Activated B cell treated with CpG ODN at 0.5 μM for 24 hours (primary cell): ENCODE data around the gene MRGPRE. TPM values are rescaled to one million over a fixed set of nuclear protein-coding genes. Genes with fewer than 3 reads are reported as not detected.

ENCODE experiments used
- ATAC-seq: fragments of 200-7000 bp; cut with Tn5 transposase; one replicate; pipeline ENCODE4 v1.10.0; 2021; ENCODE audit warnings: low read depth, mild to moderate bottlenecking, moderate library complexity
- CTCF ChIA-PET: fragments of 350-600 bp; sonication (Branson Sonifier 250); formaldehyde crosslinking; loops from one replicate; lab custom pipeline; 2021; ENCODE audit warnings: antibody characterized with exemption; lab: Charles Lee
- POLR2A ChIA-PET: fragments of 350-600 bp; sonication (Branson Sonifier 250); formaldehyde crosslinking; loops from one replicate; lab custom pipeline; 2021; ENCODE audit warnings: antibody characterized with exemption; lab: Charles Lee
- DNase-seq: peaks from one replicate; pipeline ENCODE4 v3.0.0; 2022
- H3K27ac Mint-ChIP-seq: one replicate; pipeline ENCODE4 v1.8.0; 2020; ENCODE audit warnings: mixed read lengths
- H3K27me3 Mint-ChIP-seq: one replicate; pipeline ENCODE4 v1.8.0; 2021; ENCODE audit warnings: mixed read lengths
- H3K36me3 Mint-ChIP-seq: one replicate; pipeline ENCODE4 v1.8.0; 2021; ENCODE audit warnings: low read depth, mixed read lengths
- H3K4me1 Mint-ChIP-seq: one replicate; pipeline ENCODE4 v1.8.0; 2021; ENCODE audit warnings: mixed read lengths
- H3K4me3 Mint-ChIP-seq: one replicate; pipeline ENCODE4 v1.8.0; 2020; ENCODE audit warnings: mild to moderate bottlenecking, mixed read lengths
- H3K9me3 Mint-ChIP-seq: one replicate; pipeline ENCODE4 v1.8.0; 2020; ENCODE audit warnings: mixed read lengths
- CTCF ChIP-seq: fragments of 200-600 bp; IDR thresholded peaks from one replicate; pipeline ENCODE4 v1.8.0; 2022; ENCODE audit warnings: antibody characterized with exemption, mild to moderate bottlenecking
- intact Hi-C: fragments of 100-400 bp; cut with micrococcal nuclease; formaldehyde crosslinking; loops from one replicate; pipeline ENCODE4 v1.15.1; 2024
- total RNA-seq: library from RNA; stranded (reverse); gene quantifications from 2 replicates; pipeline ENCODE4 v1.2.3, GENCODE V29; 2022

MRGPRE gene
- total RNA-seq, 1 donor from 2014 or later, result not detected

GRCh38 chr11:3231550-3231850 lies 717 bp downstream of the MRGPRE start:
- Mint-ChIP-seq H3K9me3 (no peaks in the 10 kb centered on the region), H3K4me1 (no peaks in the 10 kb centered on the region), H3K27ac (no peak overlapping the region), H3K27me3 (peaks cover 3% of the 10 kb centered on the region), H3K36me3 (no peaks in the 10 kb centered on the region), H3K4me3 (no peak overlapping the region)
- intact Hi-C loops, result no loop called here
- DNase-seq, result no peak
- POLR2A ChIA-PET, result no interaction called here
- CTCF ChIA-PET, result no interaction called here
- ATAC-seq, result no peak
- TF ChIP-seq CTCF, result no peak

GRCh38 chr11:3230636-3231549 lies 1.3 kb downstream of the MRGPRE start:
- DNase-seq (no peak), ATAC-seq (no peak)
- POLR2A ChIA-PET, result no interaction called here
- Mint-ChIP-seq H3K4me1 (no peaks in the 10 kb centered on the region), H3K9me3 (no peaks in the 10 kb centered on the region), H3K36me3 (no peaks in the 10 kb centered on the region), H3K4me3 (no peak overlapping the region), H3K27me3 (peaks cover 3% of the 10 kb centered on the region), H3K27ac (no peak overlapping the region)
- intact Hi-C loops, result no loop called here
- TF ChIP-seq CTCF, result no peak
- CTCF ChIA-PET, result no interaction called here

- no peak for TF ChIP-seq CTCF
- Mint-ChIP-seq H3K27ac (no peak overlapping the region), H3K9me3 (no peaks in the 10 kb centered on the region), H3K4me3 (no peak overlapping the region), H3K36me3 (no peaks in the 10 kb centered on the region), H3K4me1 (no peaks in the 10 kb centered on the region), H3K27me3 (peaks cover 3% of the 10 kb centered on the region)
- intact Hi-C loops, result no loop called here
- POLR2A ChIA-PET, result no interaction called here
- ATAC-seq (no peak), DNase-seq (no peak)
- CTCF ChIA-PET, result no interaction called here
Observed at GRCh38 chr11:3229673-3230630, 2.3 kb downstream of the MRGPRE start.

- Mint-ChIP-seq H3K9me3 (no peaks in the 10 kb centered on the region), H3K4me1 (no peaks in the 10 kb centered on the region), H3K36me3 (no peaks in the 10 kb centered on the region), H3K4me3 (no peak overlapping the region), H3K27me3 (peaks cover 9% of the 10 kb centered on the region), H3K27ac (no peak overlapping the region)
- no peak for TF ChIP-seq CTCF
- ChIA-PET POLR2A (no interaction called here), CTCF (no interaction called here)
- DNase-seq (no peak), ATAC-seq (no peak)
- intact Hi-C loops, result no loop called here
Observed at GRCh38 chr11:3228445-3228829, 3.8 kb downstream of the MRGPRE start.
